T-helper 1 cell treated with Interleukin-12 subunit alpha and Interleukin-12 subunit beta and Interleukin-4 antibody, amounts not matched to agents 30 ng/mL and 1 ng/mL, for 36 hours (primary cell): ENCODE results near the gene HAUS5. TPM values are rescaled to one million over a fixed set of nuclear protein-coding genes. Genes with fewer than 3 reads are reported as not detected.

ENCODE experiments used
- intact Hi-C: fragments of 100-400 bp; cut with micrococcal nuclease; formaldehyde crosslinking; loops from one replicate; pipeline ENCODE4 v1.15.1; 2024
- total RNA-seq: library from RNA; stranded (reverse); gene quantifications from 2 replicates; pipeline ENCODE4 v1.2.3, GENCODE V29; 2022

HAUS5 gene
- total RNA-seq, 1 donor from 2014 or later, result 39.7 TPM

GRCh38 chr19:35666251-35666913 is 53.8 kb downstream of the HAUS5 start, which contains the start of gene UPK1A:
Gene UPK1A, plus strand, starts transcription at chr19:35666517. Its CDS starts 296 bp downstream, at chr19:35666813.
- intact Hi-C loops, result no loop called here

GRCh38 chr19:35669566-35669965 is 57.0 kb downstream of the HAUS5 start:
- intact Hi-C loops, result no loop called here

GRCh38 chr19:35669974-35670373 is 57.4 kb downstream of the HAUS5 start:
- intact Hi-C loops, result no loop called here

- intact Hi-C loops, result no loop called here
Measured at GRCh38 chr19:35670686-35671085, 58.2 kb downstream of the HAUS5 start.

DNA sequence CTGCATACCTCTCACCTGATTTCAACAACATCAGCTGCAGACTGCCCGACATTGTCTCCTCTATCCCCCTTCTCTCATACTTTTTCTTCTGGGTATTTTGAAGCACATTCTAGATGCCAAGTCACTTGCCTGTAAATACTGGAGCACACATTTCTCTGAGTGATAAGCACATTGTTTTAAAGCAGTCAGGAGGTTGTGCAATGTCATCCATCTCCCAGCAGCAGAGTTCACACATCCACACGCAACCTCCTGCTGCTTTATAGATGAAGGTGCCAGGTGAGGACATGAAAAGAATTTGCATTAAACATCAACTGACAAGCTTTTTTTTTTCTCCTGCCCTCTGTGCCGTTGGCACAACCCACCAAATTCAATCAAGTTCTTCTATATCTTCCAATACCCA is 59.3 kb downstream of the HAUS5 start:
- intact Hi-C loops, result loop anchor here (2.0 kb wide), 1 partner anchor 23 kb away; the partner anchor contains the start of gene COX6B1

DNA sequence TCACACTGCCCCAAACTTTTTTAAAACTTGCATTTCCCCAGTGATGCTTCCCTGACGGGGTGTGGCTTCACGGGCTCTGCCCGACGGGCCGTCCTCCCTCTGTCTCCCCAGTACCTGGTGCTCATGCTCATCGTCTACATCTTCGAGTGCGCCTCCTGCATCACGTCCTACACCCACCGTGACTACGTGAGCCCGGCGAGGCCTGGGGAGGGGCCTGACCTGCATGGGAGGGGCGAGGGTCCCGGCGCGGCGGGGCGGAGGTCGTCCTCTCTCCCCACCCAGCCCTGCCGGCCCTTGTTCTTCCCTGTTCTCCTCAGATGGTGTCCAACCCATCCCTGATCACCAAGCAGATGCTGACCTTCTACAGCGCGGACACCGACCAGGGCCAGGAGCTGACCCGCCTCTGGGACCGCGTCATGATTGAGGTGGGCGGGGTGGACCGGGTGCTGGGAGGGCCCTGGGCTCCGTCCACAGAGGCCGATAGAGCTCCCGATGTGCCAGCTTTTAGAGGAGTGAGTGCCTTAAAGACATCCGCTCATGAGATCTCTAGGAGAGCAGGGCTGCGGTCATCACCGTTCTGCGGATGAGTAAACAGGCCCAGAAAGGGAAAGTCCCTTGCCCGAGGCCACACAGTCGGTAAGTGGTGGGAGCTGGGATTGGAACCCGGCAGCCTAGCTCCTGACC is 60.7 kb downstream of the HAUS5 start:
- intact Hi-C loops, result loop anchor here (1.0 to 2.0 kb wide), 2 partner anchors 24 to 124 kb away; partner anchors contain the start of gene COX6B1

Other genes with a start within 250 kb of the HAUS5 start
- gene GPR42, start 241.7 kb upstream of the HAUS5 start, total RNA-seq, result 0.17 and 0.27 TPM in 2 replicates
- not detected in 2 replicates for gene FFAR2, start 164.5 kb upstream of the HAUS5 start, total RNA-seq
- gene KRTDAP, start 122.3 kb upstream of the HAUS5 start, total RNA-seq, result not detected in 2 replicates
- gene DMKN, start 99.1 kb upstream of the HAUS5 start, total RNA-seq, result not detected in 2 replicates
- not detected in 2 replicates for gene SBSN, start 84.4 kb upstream of the HAUS5 start, total RNA-seq
- gene GAPDHS, start 79.3 kb upstream of the HAUS5 start, total RNA-seq, result not detected in 2 replicates
- 55.0 and 60.2 TPM in 2 replicates for gene TMEM147, start 67.1 kb upstream of the HAUS5 start, total RNA-seq
- gene ATP4A, start 49.1 kb upstream of the HAUS5 start, total RNA-seq, result not detected in 2 replicates
- not detected in 2 replicates for gene PMIS2, start 26.6 kb upstream of the HAUS5 start, total RNA-seq
- gene RBM42, start 16.3 kb downstream of the HAUS5 start, total RNA-seq, result 112 and 114 TPM in 2 replicates
- gene ETV2, start 29.0 kb downstream of the HAUS5 start, total RNA-seq, result 0.59 TPM in 1 of 2 replicates, not detected in the other
- 450 and 452 TPM in 2 replicates for gene COX6B1, start 35.6 kb downstream of the HAUS5 start, total RNA-seq
- 0.27 and 0.56 TPM in 2 replicates for gene UPK1A, start 53.8 kb downstream of the HAUS5 start, total RNA-seq
- gene ZBTB32, start 91.8 kb downstream of the HAUS5 start, total RNA-seq, result 54.9 and 59.2 TPM in 2 replicates
- gene KMT2B, start 105.3 kb downstream of the HAUS5 start, total RNA-seq, result 64.0 and 72.8 TPM in 2 replicates
- gene IGFLR1, start 129.7 kb downstream of the HAUS5 start, total RNA-seq, result 88.5 and 88.8 TPM in 2 replicates
- 33.7 and 35.2 TPM in 2 replicates for gene U2AF1L4, start 132.7 kb downstream of the HAUS5 start, total RNA-seq
- 55.7 and 63.1 TPM in 2 replicates for gene PSENEN, start 132.9 kb downstream of the HAUS5 start, total RNA-seq
- gene LIN37, start 135.8 kb downstream of the HAUS5 start, total RNA-seq, result 15.0 and 15.5 TPM in 2 replicates
- gene HSPB6, start 144.3 kb downstream of the HAUS5 start, total RNA-seq, result not detected in 2 replicates
- gene PROSER3, start 145.4 kb downstream of the HAUS5 start, total RNA-seq, result 51.4 and 55.9 TPM in 2 replicates
- 43.7 and 55.9 TPM in 2 replicates for gene ARHGAP33, start 162.8 kb downstream of the HAUS5 start, total RNA-seq
- not detected in 2 replicates for gene PRODH2, start 200.1 kb downstream of the HAUS5 start, total RNA-seq
- not detected in 2 replicates for gene NPHS1, start 239.8 kb downstream of the HAUS5 start, total RNA-seq
- 3.0 and 3.3 TPM in 2 replicates for gene KIRREL2, start 244.2 kb downstream of the HAUS5 start, total RNA-seq